CD4-positive, alpha-beta T cell treated with Interleukin-10 for 1 hour (primary cell): ENCODE measurements around the gene CSMD2.

Experiments used
- DNase-seq: peaks from one replicate; pipeline ENCODE4 v3.0.0-alpha.2; 2020

Gene CSMD2

GRCh38 chr1:33948291-33948690 is 216.7 kb downstream of the CSMD2 start:
- DNase-seq: no peak

GRCh38 chr1:33946836-33947235 is 218.2 kb downstream of the CSMD2 start:
- no peak for DNase-seq

- DNase-seq: no peak
Observed at GRCh38 chr1:33944846-33945245, 220.2 kb downstream of the CSMD2 start.

- no peak for DNase-seq
Observed at GRCh38 chr1:33943978-33944377, 221.1 kb downstream of the CSMD2 start.

- DNase-seq: no peak
Observed at GRCh38 chr1:33932871-33933270, 232.2 kb downstream of the CSMD2 start.

- DNase-seq: no peak
Observed at GRCh38 chr1:33931111-33931475, 233.9 kb downstream of the CSMD2 start.

- no peak for DNase-seq
Observed at GRCh38 chr1:33930346-33931110, 234.5 kb downstream of the CSMD2 start.

GRCh38 chr1:33928251-33928650 is 236.8 kb downstream of the CSMD2 start:
- no peak for DNase-seq

- no peak for DNase-seq
Observed at GRCh38 chr1:33927721-33928120, 237.3 kb downstream of the CSMD2 start.

GRCh38 chr1:33925586-33925985 is 239.4 kb downstream of the CSMD2 start:
- DNase-seq: no peak

- DNase-seq: no peak
Observed at GRCh38 chr1:33921281-33921680, 243.7 kb downstream of the CSMD2 start.

- no peak for DNase-seq
Observed at GRCh38 chr1:33918368-33918767, 246.7 kb downstream of the CSMD2 start.

- no peak for DNase-seq
Observed at GRCh38 chr1:33916786-33917185, 248.2 kb downstream of the CSMD2 start.

GRCh38 chr1:33914531-33914930 is 250.5 kb downstream of the CSMD2 start:
- DNase-seq: no peak

GRCh38 chr1:33908324-33908956 is 256.6 kb downstream of the CSMD2 start:
- no peak for DNase-seq

- DNase-seq: no peak
Observed at GRCh38 chr1:33906156-33906555, 258.9 kb downstream of the CSMD2 start.

GRCh38 chr1:33905241-33905640 is 259.8 kb downstream of the CSMD2 start:
- DNase-seq: no peak

- no peak for DNase-seq
Observed at GRCh38 chr1:33903210-33903589, 261.8 kb downstream of the CSMD2 start.

GRCh38 chr1:33902486-33903209 is 262.4 kb downstream of the CSMD2 start:
- no peak for DNase-seq

- no peak for DNase-seq
Observed at GRCh38 chr1:33899746-33900145, 265.3 kb downstream of the CSMD2 start.

- no peak for DNase-seq
Observed at GRCh38 chr1:33898881-33899280, 266.1 kb downstream of the CSMD2 start.

GRCh38 chr1:33898406-33898805 is 266.6 kb downstream of the CSMD2 start:
- no peak for DNase-seq

GRCh38 chr1:33897092-33897725 is 267.8 kb downstream of the CSMD2 start:
- no peak for DNase-seq

GRCh38 chr1:33895976-33896375 is 269.1 kb downstream of the CSMD2 start:
- no peak for DNase-seq
